Trophoblast cell (in vitro differentiated cells and primary cell): ENCODE data around the gene BORCS6.

ENCODE experiments used
- DNase-seq, 2 donors: peaks; one replicate each; pipeline ENCODE4 v3.0.0-alpha.2; 2016
- H2AFZ ChIP-seq: 2 replicates; pipeline ENCODE4 v1.6.1; 2013; ENCODE audit warnings: low read length, moderate library complexity, mild to moderate bottlenecking; ENCODE audit not compliant: insufficient read depth, poor library complexity
- H2AK5ac ChIP-seq: 2 replicates; pipeline ENCODE4 v1.6.1; 2013; ENCODE audit warnings: mild to moderate bottlenecking, low read length
- H2BK120ac ChIP-seq: 2 replicates; pipeline ENCODE4 v1.6.1; 2013; ENCODE audit warnings: low read length, mild to moderate bottlenecking, moderate library complexity; ENCODE audit not compliant: insufficient read depth, poor library complexity
- H2BK12ac ChIP-seq: 2 replicates; pipeline ENCODE4 v1.6.1; 2013; ENCODE audit warnings: mild to moderate bottlenecking, low read length, moderate library complexity
- H2BK5ac ChIP-seq: 2 replicates; pipeline ENCODE4 v1.6.1; 2013; ENCODE audit warnings: low read length, low read depth, moderate library complexity, mild to moderate bottlenecking; ENCODE audit not compliant: poor library complexity
- H3K14ac ChIP-seq: 2 replicates; pipeline ENCODE4 v1.6.1; 2013; ENCODE audit warnings: mild to moderate bottlenecking, low read length
- H3K18ac ChIP-seq: 2 replicates; pipeline ENCODE4 v1.6.1; 2013; ENCODE audit warnings: mild to moderate bottlenecking, low read length
- H3K23ac ChIP-seq: 2 replicates; pipeline ENCODE4 v1.6.1; 2013; ENCODE audit warnings: low read length
- H3K27ac ChIP-seq: 2 replicates; pipeline ENCODE4 v1.5.1; 2013; ENCODE audit warnings: low read depth, mild to moderate bottlenecking, inconsistent platforms, low read length, moderate library complexity
- H3K27me3 ChIP-seq: 2 replicates; pipeline ENCODE4 v1.6.1; 2013; ENCODE audit warnings: inconsistent platforms, mild to moderate bottlenecking, low read length, moderate library complexity; ENCODE audit not compliant: insufficient read depth
- H3K36me3 ChIP-seq, 2 experiments: 1 replicate in 1 of 2; 2 replicates in 1 of 2; pipeline ENCODE4 v1.6.1; 2013; ENCODE audit warnings: low read length in 2 of 2, mild to moderate bottlenecking in 2 of 2, moderate library complexity in 1 of 2; ENCODE audit not compliant: insufficient read depth in 2 of 2, control insufficient read depth in 1 of 2
- H3K4ac ChIP-seq: 2 replicates; pipeline ENCODE4 v1.6.1; 2013; ENCODE audit warnings: low read depth, mild to moderate bottlenecking, low read length, moderate library complexity
- H3K4me1 ChIP-seq, 2 experiments: 1 replicate in 1 of 2; 2 replicates in 1 of 2; pipeline ENCODE4 v1.6.1; 2013; ENCODE audit warnings: low read length in 2 of 2, mild to moderate bottlenecking in 2 of 2, moderate library complexity in 1 of 2; ENCODE audit not compliant: insufficient read depth in 2 of 2, control insufficient read depth in 1 of 2
- H3K4me2 ChIP-seq: 2 replicates; pipeline ENCODE4 v1.6.1; 2013; ENCODE audit warnings: inconsistent platforms, mild to moderate bottlenecking, low read length, moderate library complexity
- H3K4me3 ChIP-seq: 2 replicates; pipeline ENCODE4 v1.5.1; 2013; ENCODE audit warnings: mild to moderate bottlenecking, low read depth, low read length, inconsistent platforms
- H3K79me1 ChIP-seq: one replicate; pipeline ENCODE4 v1.6.1; 2013; ENCODE audit warnings: low read length
- H3K79me2 ChIP-seq: 2 replicates; pipeline ENCODE4 v1.6.1; 2013; ENCODE audit warnings: low read length, mild to moderate bottlenecking; ENCODE audit not compliant: control insufficient read depth, insufficient read depth, poor library complexity
- H3K9ac ChIP-seq: 2 replicates; pipeline ENCODE4 v1.6.1; 2013; ENCODE audit warnings: mild to moderate bottlenecking, low read length
- H3K9me3 ChIP-seq: 2 replicates; pipeline ENCODE4 v1.6.1; 2013; ENCODE audit warnings: low read depth, mild to moderate bottlenecking, control low read depth, inconsistent platforms, low read length; ENCODE audit not compliant: insufficient read depth
- H4K12ac ChIP-seq: 2 replicates; pipeline ENCODE4 v1.6.1; 2013; ENCODE audit warnings: low read depth, mild to moderate bottlenecking, low read length, moderate library complexity
- H4K8ac ChIP-seq: 2 replicates; pipeline ENCODE4 v1.6.1; 2013; ENCODE audit warnings: low read depth, mild to moderate bottlenecking, low read length, moderate library complexity
- H4K91ac ChIP-seq: one replicate; pipeline ENCODE4 v1.6.1; 2013; ENCODE audit warnings: low read depth, mild to moderate bottlenecking, low read length, moderate library complexity
- WGBS: extraction: QIAGEN DNeasy Blood & Tissue Kit; methylation state at CpG from one replicate; pipeline ENCODE4 v1.1.7; 2013; ENCODE audit warnings: missing lambda C conversion rate; ENCODE audit not compliant: insufficient read length, insufficient coverage; ENCODE audit errors: extremely low coverage; 5-methylcytosine and 5-hydroxymethylcytosine counted together

The BORCS6 gene

DNA sequence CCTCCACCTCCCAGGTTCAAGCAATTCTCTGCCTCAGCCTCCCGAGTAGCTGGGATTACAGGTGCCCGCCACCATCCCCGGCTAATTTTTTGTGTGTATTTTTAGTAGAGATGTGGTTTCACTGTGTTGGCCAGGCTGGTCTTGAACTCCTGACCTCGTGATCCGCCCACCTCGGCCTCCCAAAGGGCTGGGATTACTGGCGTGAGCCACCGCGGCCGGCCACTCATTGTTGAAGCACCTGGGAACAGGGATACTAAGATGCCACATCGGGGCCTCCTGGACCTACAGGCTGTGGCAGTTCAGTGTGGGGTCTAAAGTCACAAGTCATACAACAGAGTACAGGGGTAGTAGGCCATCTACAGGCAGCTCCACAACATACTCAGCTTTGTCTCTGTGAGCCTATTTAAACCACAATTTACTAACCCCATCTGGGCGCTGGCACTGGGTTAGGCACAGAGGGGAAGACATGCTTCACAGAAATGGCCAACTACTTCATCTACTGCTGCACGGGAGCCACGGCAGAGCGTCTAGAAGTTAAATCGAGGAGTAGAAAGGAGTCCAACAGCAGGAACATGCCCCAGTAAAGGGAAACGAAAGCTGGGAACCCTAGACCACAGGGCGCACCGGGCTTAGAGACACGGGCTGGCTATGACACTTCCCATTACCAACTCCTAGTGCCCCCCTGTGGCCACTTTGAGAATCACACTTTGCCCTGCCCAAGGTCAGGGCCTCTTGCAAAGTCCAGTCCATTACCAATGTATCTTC, 31.5 kb downstream of the BORCS6 start:
- no CpG with 5 or more reads among the region's 20 CpGs for WGBS

DNA sequence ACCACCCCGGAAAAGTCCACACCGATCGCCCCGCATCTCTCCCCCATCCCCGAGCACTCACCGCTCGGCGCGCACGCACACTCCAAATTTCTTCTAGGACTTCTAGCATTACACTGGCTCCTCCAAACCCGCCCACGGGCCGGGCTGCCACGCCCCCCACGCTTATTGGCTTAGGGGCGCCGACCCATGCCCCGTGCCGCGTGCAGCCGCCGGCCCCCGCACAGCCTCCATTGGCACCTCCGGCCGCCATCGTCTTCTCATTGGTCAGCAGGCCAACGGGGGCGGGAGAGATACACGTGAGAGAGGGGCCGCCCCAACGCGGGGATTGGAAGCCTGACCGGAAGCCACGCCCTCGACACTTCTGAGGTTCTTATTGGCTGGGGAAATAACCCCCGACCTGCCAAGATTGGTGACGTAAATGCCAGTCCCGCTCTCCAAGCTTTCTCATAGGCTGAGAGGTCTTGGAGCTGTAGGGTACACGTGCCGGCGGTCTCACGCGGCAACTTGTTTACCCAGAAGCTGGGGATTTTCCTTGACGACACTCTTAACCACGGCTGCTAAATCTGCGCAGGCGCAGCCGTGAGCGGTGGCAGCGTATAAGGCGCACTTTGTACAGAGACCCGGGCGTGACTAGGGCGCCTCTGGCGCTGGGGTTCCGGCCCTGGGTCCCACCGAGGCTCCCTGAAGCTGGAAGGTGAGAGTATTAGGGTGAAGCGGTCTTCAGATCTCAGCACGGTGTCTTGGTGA, 33.6 kb downstream of the BORCS6 start:
- no peaks in the 10 kb centered on the region for H3K9me3 ChIP-seq
- H4K8ac ChIP-seq, result peak overlapping the region; percentile 89
- peak overlapping the region; percentile 40 for H3K18ac ChIP-seq
- H2BK120ac ChIP-seq, result peak overlapping the region; percentile 74
- H3K79me1 ChIP-seq, result peaks cover 13% of the 10 kb centered on the region
- H3K27me3 ChIP-seq, result no peaks in the 10 kb centered on the region
- peaks cover 17 to 24% of the 10 kb centered on the region in 2 experiments for H3K4me1 ChIP-seq
- H2AFZ ChIP-seq, result peak overlapping the region; percentile 23
- no peak overlapping the region for H3K23ac ChIP-seq
- H2BK12ac ChIP-seq, result no peak overlapping the region
- H4K12ac ChIP-seq, result peak overlapping the region; percentile 39
- H2AK5ac ChIP-seq, result no peak overlapping the region
- peak overlapping the region; percentile 96 for H3K4me2 ChIP-seq
- H2BK5ac ChIP-seq, result peak overlapping the region; percentile 53
- H3K9ac ChIP-seq, result peak overlapping the region; percentile 65
- H3K36me3 ChIP-seq, result peaks cover 10 to 20% of the 10 kb centered on the region in 2 experiments
- H3K4ac ChIP-seq, result peak overlapping the region; percentile 5
- H3K27ac ChIP-seq, result peak overlapping the region; percentile 62
- DNase-seq, result peak; percentile 100
- WGBS, result no CpG with 5 or more reads among the region's 59 CpGs
- H3K79me2 ChIP-seq, result peaks cover 2% of the 10 kb centered on the region
- H3K4me3 ChIP-seq, result peak overlapping the region; percentile 67
- peak overlapping the region; percentile 69 for H4K91ac ChIP-seq
- peak overlapping the region; percentile 62 for H3K14ac ChIP-seq

More for the DNA sequence above, 31.5 kb downstream of the BORCS6 start:
- no peaks in the 10 kb centered on the region for H3K27me3 ChIP-seq
- peak; percentile 95 to 99 for DNase-seq
- no peak overlapping the region for H2BK5ac ChIP-seq
- H3K79me2 ChIP-seq, result peaks cover 14% of the 10 kb centered on the region
- H3K18ac ChIP-seq, result no peak overlapping the region
- H2AFZ ChIP-seq, result no peak overlapping the region
- H2BK12ac ChIP-seq, result no peak overlapping the region
- H4K12ac ChIP-seq, result no peak overlapping the region
- H3K36me3 ChIP-seq, result peaks cover 15 to 25% of the 10 kb centered on the region in 2 experiments
- no peak overlapping the region for H3K27ac ChIP-seq
- no peak overlapping the region for H3K14ac ChIP-seq
- H2BK120ac ChIP-seq, result no peak overlapping the region
- no peak overlapping the region for H3K9ac ChIP-seq
- H4K91ac ChIP-seq, result no peak overlapping the region
- H3K4ac ChIP-seq, result no peak overlapping the region
- peaks cover 5% of the 10 kb centered on the region for H3K9me3 ChIP-seq
- no peak overlapping the region for H2AK5ac ChIP-seq
- H3K4me3 ChIP-seq, result no peak overlapping the region
- no peak overlapping the region for H3K23ac ChIP-seq
- peaks cover 21% of the 10 kb centered on the region for H3K79me1 ChIP-seq
- no peak overlapping the region for H4K8ac ChIP-seq
- H3K4me1 ChIP-seq, result peaks cover 24 to 28% of the 10 kb centered on the region in 2 experiments
- H3K4me2 ChIP-seq, result no peak overlapping the region

DNA sequence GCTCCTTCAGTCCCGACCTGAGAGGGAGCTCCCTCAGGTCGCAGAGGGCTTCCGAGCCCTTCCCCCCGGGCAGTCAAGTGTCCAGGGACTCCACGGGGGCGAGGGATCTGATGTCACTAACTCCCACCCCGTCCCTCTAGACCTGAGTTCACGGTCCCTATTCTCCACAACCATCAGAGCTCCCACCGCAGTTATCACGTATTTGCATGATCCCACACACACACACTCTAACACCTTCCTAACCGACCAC, 34.1 kb downstream of the BORCS6 start:
- Histone ChIP-seq H2AFZ (no peak overlapping the region), H3K79me2 (peaks cover 2% of the 10 kb centered on the region), H3K4me2 (peak overlapping the region; percentile 96), H2BK12ac (no peak overlapping the region), H4K12ac (no peak overlapping the region), H2AK5ac (no peak overlapping the region), H3K79me1 (peaks cover 13% of the 10 kb centered on the region), H4K91ac (peak overlapping the region; percentile 1), H2BK5ac (no peak overlapping the region), H3K4me3 (peak overlapping the region; percentile 67), H3K9me3 (no peaks in the 10 kb centered on the region), H3K23ac (no peak overlapping the region), H2BK120ac (no peak overlapping the region), H3K4me1 (peaks cover 17 to 28% of the 10 kb centered on the region in 2 experiments), H4K8ac (no peak overlapping the region), H3K36me3 (peaks cover 8 to 16% of the 10 kb centered on the region in 2 experiments), H3K14ac (no peak overlapping the region), H3K27ac (no peak overlapping the region), H3K27me3 (no peaks in the 10 kb centered on the region), H3K18ac (no peak overlapping the region), H3K9ac (peak overlapping the region; percentile 44), H3K4ac (no peak overlapping the region)
- no CpG with 5 or more reads among the region's 11 CpGs for WGBS
- no peak for DNase-seq

DNA sequence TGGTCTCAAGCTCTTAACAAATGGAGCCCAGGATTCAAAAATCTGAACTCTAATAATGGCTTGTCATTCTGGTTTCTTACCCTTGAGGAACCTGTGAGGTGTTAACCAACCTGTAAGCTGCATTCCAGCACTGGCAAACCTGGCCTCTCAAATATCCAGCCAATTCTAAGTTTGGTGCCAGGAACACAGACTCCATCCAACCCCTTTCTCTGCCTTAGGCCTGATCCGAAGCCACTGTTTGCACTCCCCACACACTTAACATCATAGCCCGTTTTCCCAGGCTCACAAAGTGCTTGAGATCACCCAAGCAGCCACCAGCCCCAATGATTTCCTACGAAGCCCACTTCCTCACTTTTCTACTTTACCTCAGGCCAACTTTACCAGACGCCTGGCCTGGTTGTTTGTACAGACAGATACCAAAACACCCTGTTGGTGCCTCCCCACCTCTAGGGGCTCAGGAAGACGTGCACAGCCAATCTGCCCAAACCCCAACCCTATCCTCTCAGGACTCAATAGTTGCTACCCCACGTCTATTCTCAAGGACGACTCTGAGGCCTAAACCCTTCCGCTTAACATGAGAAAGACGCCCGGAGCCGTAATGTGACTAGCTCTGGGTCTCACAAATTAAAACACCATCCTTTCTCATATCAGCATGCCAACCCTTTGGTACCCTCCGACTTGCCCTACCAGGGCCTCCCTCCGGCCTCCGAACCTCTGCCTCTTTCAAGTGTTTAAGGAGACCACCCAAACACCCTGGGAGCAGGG, 34.6 kb downstream of the BORCS6 start:
- H3K27me3 ChIP-seq, result no peaks in the 10 kb centered on the region
- no peak overlapping the region for H4K12ac ChIP-seq
- H2BK12ac ChIP-seq, result no peak overlapping the region
- H3K27ac ChIP-seq, result no peak overlapping the region
- H3K23ac ChIP-seq, result no peak overlapping the region
- no CpG with 5 or more reads among the region's 14 CpGs for WGBS
- no peak overlapping the region for H4K8ac ChIP-seq
- H3K79me2 ChIP-seq, result peaks cover 2% of the 10 kb centered on the region
- no peak overlapping the region for H2AFZ ChIP-seq
- peaks cover 6 to 13% of the 10 kb centered on the region in 2 experiments for H3K36me3 ChIP-seq
- peak overlapping the region; percentile 96 for H3K4me2 ChIP-seq
- H3K4me1 ChIP-seq, result peaks cover 22 to 32% of the 10 kb centered on the region in 2 experiments
- no peak for DNase-seq
- H3K4ac ChIP-seq, result no peak overlapping the region
- peak overlapping the region; percentile 44 for H3K9ac ChIP-seq
- no peaks in the 10 kb centered on the region for H3K9me3 ChIP-seq
- no peak overlapping the region for H3K14ac ChIP-seq
- H3K18ac ChIP-seq, result no peak overlapping the region
- H4K91ac ChIP-seq, result peak overlapping the region; percentile 1
- H2BK120ac ChIP-seq, result no peak overlapping the region
- H2BK5ac ChIP-seq, result no peak overlapping the region
- H3K4me3 ChIP-seq, result peak overlapping the region; percentile 67
- H2AK5ac ChIP-seq, result no peak overlapping the region
- peaks cover 13% of the 10 kb centered on the region for H3K79me1 ChIP-seq
